Activated T-helper 1 cell treated with anti-CD3 and anti-CD28 coated beads, Interleukin-12 subunit alpha, Interleukin-12 subunit beta, Interleukin-2, Interleukin-4 antibody, amounts not matched to agents 30 ng/mL and 10 ng/mL and 1 ng/mL, durations not matched to agents 14 hours and 24 hours and 36 hours (primary cell): ENCODE results near the gene PSTPIP1. TPM values are rescaled to one million over a fixed set of nuclear protein-coding genes. Genes with fewer than 3 reads are reported as not detected.

ENCODE experiments used
- DNase-seq: peaks from one replicate; pipeline ENCODE4 v3.0.0; 2021; ENCODE audit warnings: low spot score
- H3K27ac Mint-ChIP-seq: one replicate; pipeline ENCODE4 v1.8.0; 2021; ENCODE audit warnings: mild to moderate bottlenecking, mixed read lengths
- H3K27me3 Mint-ChIP-seq: one replicate; pipeline ENCODE4 v1.8.0; 2022; ENCODE audit warnings: mild to moderate bottlenecking, moderate library complexity, mixed read lengths; ENCODE audit not compliant: insufficient read depth
- H3K36me3 Mint-ChIP-seq: one replicate; pipeline ENCODE4 v1.8.0; 2021; ENCODE audit warnings: low read depth, mixed read lengths
- H3K4me1 Mint-ChIP-seq: one replicate; pipeline ENCODE4 v1.8.0; 2021; ENCODE audit warnings: low read depth, mixed read lengths
- H3K4me3 Mint-ChIP-seq: one replicate; pipeline ENCODE4 v1.8.0; 2021; ENCODE audit warnings: mild to moderate bottlenecking, moderate library complexity, mixed read lengths
- H3K9me3 Mint-ChIP-seq: one replicate; pipeline ENCODE4 v1.8.0; 2021; ENCODE audit warnings: mixed read lengths
- intact Hi-C: fragments of 100-400 bp; cut with micrococcal nuclease; formaldehyde crosslinking; loops from one replicate; pipeline ENCODE4 v1.15.1; 2024
- total RNA-seq: library from RNA; stranded (reverse); gene quantifications from 2 replicates; pipeline ENCODE4 v1.2.3, GENCODE V29; 2022

Gene PSTPIP1
- total RNA-seq, 1 donor from 2014 or later, result 226 TPM

GRCh38 chr15:77042245-77042919 is 47.5 kb downstream of the PSTPIP1 start:
- intact Hi-C loops, result no loop called here
- no peak overlapping the region for H3K4me3 Mint-ChIP-seq
- no peaks in the 10 kb centered on the region for H3K9me3 Mint-ChIP-seq
- H3K27ac Mint-ChIP-seq, result no peak overlapping the region
- peaks cover 31% of the 10 kb centered on the region for H3K4me1 Mint-ChIP-seq
- H3K36me3 Mint-ChIP-seq, result peaks cover 54% of the 10 kb centered on the region
- no peak for DNase-seq
- H3K27me3 Mint-ChIP-seq, result no peaks in the 10 kb centered on the region

DNA sequence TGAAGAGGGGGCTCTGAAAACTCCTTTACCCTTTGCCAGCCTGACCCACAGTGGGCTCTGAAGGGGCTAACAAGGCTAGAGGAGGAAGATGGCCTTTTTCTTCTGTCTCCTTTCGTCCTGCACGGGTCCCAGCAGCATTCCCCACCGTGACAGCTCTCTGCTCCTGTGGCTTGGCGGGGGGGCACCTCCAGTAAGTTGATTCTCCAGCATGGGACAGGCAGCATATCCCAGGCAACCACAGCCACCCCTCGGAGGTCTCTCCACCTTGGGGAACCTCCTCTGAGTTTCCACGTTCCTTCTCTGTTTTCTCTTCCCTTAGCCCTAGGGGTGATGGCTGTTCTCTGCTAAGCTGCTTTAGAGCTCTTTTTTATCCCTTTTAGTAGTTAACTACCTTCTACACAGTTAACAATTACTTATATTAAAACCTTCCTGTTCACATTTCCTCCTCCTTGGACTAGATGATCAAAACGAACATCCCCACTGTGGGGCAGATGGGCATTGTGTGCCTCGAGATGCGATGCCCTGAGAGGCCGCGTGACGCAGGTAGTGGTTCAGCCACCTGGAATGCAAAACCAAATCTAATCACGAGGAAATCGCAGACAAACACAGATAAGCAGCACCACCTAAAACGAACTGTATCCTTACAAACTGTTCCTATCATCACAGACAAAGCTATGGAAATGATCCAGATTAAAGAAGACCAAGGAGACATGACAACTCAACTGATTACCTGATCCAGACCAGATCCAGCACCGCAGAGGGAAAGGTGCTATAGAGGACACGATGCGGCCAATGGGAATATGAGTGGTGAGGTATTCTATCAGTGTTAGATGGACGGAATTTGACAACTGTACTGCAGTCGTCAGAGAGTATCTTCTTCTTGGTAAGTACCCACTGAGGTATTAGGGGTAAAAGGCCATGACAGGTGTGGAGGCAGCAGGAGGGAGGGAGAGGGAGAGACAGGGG is 48.3 kb downstream of the PSTPIP1 start:
- Mint-ChIP-seq H3K27ac (peak overlapping the region; percentile 24), H3K27me3 (no peaks in the 10 kb centered on the region), H3K36me3 (peaks cover 52% of the 10 kb centered on the region), H3K9me3 (no peaks in the 10 kb centered on the region), H3K4me3 (no peak overlapping the region), H3K4me1 (peaks cover 30% of the 10 kb centered on the region)
- no peak for DNase-seq
- intact Hi-C loops, result no loop called here

GRCh38 chr15:77044228-77045042 is 49.5 kb downstream of the PSTPIP1 start:
- Mint-ChIP-seq H3K4me3 (no peak overlapping the region), H3K4me1 (peaks cover 24% of the 10 kb centered on the region), H3K27me3 (no peaks in the 10 kb centered on the region), H3K9me3 (no peaks in the 10 kb centered on the region), H3K27ac (no peak overlapping the region), H3K36me3 (peaks cover 53% of the 10 kb centered on the region)
- intact Hi-C loops, result no loop called here
- no peak for DNase-seq

DNA sequence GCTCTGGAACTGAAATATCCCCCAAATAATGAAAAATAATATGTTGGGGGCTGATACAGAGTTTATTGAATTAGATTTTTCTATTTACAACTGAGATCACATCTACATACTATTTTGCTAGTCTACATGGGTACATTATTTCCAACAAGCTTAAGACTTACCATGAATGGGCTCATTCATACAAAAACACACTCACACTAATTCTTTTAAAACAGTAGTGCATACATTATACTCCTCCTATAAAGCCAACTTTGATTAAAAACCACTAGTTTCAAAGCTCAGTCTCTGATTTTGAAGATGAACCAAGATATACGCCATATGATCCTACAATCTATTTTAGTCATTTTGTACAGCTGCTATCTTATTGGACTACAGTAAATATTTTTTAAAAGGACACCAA is 51.1 kb downstream of the PSTPIP1 start:
- H3K4me3 Mint-ChIP-seq, result no peak overlapping the region
- no peaks in the 10 kb centered on the region for H3K9me3 Mint-ChIP-seq
- peaks cover 47% of the 10 kb centered on the region for H3K36me3 Mint-ChIP-seq
- H3K27me3 Mint-ChIP-seq, result no peaks in the 10 kb centered on the region
- peaks cover 16% of the 10 kb centered on the region for H3K4me1 Mint-ChIP-seq
- H3K27ac Mint-ChIP-seq, result no peak overlapping the region
- no peak for DNase-seq
- intact Hi-C loops, result no loop called here

- Mint-ChIP-seq H3K4me1 (peaks cover 16% of the 10 kb centered on the region), H3K4me3 (no peak overlapping the region), H3K9me3 (no peaks in the 10 kb centered on the region), H3K27me3 (no peaks in the 10 kb centered on the region), H3K36me3 (peaks cover 48% of the 10 kb centered on the region), H3K27ac (no peak overlapping the region)
- no peak for DNase-seq
- intact Hi-C loops, result no loop called here
Observed at GRCh38 chr15:77046704-77047412, 51.9 kb downstream of the PSTPIP1 start.

DNA sequence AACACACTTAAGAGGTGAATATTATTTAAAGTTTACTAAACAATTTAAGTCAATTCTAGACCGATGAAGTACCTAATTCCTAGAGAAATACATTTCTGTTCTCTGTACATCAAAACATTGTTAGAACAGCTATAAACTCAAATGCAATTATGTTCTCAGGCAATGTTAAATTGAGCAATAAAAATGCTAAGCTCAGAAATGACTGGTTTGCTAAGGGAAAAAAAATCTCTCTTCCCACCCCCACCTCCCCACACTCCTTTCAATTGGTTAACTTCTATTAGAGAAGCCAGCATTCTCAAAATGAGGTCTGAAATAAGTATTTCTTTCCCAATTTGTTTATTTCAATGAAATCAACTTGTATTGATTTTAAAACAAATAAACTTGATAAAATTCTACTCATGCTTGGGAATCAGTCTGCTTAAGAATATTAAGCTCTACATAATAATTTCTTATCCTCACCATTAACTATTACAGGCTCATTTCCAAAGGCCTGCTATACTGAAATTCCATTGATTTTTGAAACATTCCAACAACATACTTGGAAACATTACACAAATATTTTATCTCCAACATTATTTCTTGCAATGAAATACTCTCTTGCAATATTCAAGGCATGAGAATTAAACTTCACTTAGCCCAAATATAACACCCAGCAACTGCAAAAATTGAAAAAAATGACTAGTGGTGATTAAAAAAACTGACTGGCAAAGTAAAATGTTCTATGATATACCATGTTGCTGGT is 53.4 kb downstream of the PSTPIP1 start:
- no peak for DNase-seq
- intact Hi-C loops, result no loop called here
- peaks cover 51% of the 10 kb centered on the region for H3K36me3 Mint-ChIP-seq
- H3K27me3 Mint-ChIP-seq, result no peaks in the 10 kb centered on the region
- H3K9me3 Mint-ChIP-seq, result no peaks in the 10 kb centered on the region
- no peak overlapping the region for H3K4me3 Mint-ChIP-seq
- H3K4me1 Mint-ChIP-seq, result peaks cover 13% of the 10 kb centered on the region
- H3K27ac Mint-ChIP-seq, result no peak overlapping the region

DNA sequence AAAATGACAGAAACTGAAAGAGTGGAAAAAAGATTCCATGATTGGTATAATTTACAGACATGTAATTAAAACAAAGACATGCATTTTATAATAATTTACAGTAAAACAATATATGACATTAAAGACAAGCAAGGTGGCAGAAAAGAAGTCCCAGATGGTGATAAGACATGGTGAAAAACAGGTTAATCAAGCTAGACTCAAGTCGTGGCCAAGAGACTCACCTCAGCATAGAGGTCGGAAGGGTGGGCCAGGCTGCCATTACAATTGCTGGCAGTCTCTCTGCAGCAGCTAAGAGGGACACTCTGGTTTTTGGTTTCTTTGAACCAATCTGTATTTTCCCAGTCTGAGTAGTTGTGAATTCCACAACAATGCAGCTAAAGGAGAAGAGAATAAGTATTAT is 57.6 kb downstream of the PSTPIP1 start:
- Mint-ChIP-seq H3K9me3 (no peaks in the 10 kb centered on the region), H3K36me3 (peaks cover 27% of the 10 kb centered on the region), H3K27me3 (no peaks in the 10 kb centered on the region), H3K27ac (no peak overlapping the region), H3K4me3 (no peak overlapping the region), H3K4me1 (peaks cover 7% of the 10 kb centered on the region)
- no peak for DNase-seq
- intact Hi-C loops, result no loop called here

DNA sequence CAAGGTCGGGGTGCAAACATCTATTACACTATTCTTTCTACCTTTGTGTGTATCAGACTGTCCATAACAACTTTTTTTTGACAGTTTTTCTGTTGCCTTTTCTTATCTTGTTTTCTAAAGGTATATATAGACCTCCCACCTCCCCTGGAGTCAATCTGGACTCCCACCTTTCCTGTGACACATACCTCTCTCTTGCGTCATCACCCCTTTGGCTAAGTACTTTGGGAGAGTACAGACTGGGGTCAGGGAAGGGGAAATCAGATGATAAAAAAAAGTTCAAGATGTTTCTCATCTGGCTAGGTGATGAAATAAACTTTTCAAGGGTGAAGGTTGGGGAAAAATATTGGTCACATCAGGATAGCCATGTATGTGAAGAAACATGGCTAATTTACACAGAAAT is 58.8 kb downstream of the PSTPIP1 start:
- Mint-ChIP-seq H3K27ac (no peak overlapping the region), H3K27me3 (no peaks in the 10 kb centered on the region), H3K36me3 (peaks cover 21% of the 10 kb centered on the region), H3K4me3 (no peak overlapping the region), H3K9me3 (no peaks in the 10 kb centered on the region), H3K4me1 (peaks cover 7% of the 10 kb centered on the region)
- intact Hi-C loops, result no loop called here
- DNase-seq, result no peak

- peaks cover 21% of the 10 kb centered on the region for H3K4me1 Mint-ChIP-seq
- no peak overlapping the region for H3K4me3 Mint-ChIP-seq
- H3K9me3 Mint-ChIP-seq, result no peaks in the 10 kb centered on the region
- intact Hi-C loops, result no loop called here
- H3K27ac Mint-ChIP-seq, result no peak overlapping the region
- H3K36me3 Mint-ChIP-seq, result peaks cover 11% of the 10 kb centered on the region
- no peak for DNase-seq
- H3K27me3 Mint-ChIP-seq, result no peaks in the 10 kb centered on the region
Observed at GRCh38 chr15:77057072-77057471, 62.1 kb downstream of the PSTPIP1 start.

DNA sequence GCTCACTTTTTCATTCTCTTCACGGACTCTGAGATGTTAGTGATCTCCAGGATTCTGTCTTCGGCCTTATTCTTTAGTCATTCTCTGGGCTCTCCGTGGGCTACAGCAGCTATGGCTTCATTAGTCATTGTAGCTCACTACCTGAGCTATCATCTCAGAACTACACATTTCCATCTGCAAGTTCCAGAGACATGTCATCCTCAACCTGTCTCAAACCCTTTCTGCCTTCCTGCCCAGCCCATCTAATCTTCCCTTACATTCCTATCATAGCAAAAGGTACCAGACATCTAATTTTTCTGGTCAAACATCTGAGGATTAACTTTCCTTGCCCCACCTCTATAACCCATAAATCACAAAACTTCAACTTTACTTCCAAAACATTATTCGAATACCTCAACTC is 62.8 kb downstream of the PSTPIP1 start:
- Mint-ChIP-seq H3K4me1 (peaks cover 21% of the 10 kb centered on the region), H3K9me3 (no peaks in the 10 kb centered on the region), H3K27me3 (no peaks in the 10 kb centered on the region), H3K27ac (no peak overlapping the region), H3K36me3 (peaks cover 6% of the 10 kb centered on the region), H3K4me3 (no peak overlapping the region)
- intact Hi-C loops, result no loop called here
- DNase-seq, result no peak

DNA sequence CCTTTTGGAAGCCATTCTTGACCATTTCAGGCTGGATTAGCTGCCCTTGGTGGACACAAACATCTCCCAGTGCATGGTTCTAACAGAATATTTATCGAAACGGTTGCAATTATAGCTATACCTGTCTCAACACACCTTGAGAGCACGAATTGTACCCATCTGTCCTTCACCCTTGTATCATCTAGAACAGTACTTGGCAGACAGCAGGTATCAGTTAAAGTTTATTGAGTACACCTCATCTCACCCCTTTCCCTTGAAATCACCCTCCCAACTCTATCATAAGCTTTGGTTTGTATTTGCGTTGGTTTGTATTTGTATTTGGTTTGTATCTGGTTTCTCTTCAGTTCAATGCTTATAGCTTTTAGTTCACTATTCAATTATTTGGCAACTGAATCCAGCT is 63.5 kb downstream of the PSTPIP1 start:
- Mint-ChIP-seq H3K27me3 (no peaks in the 10 kb centered on the region), H3K4me1 (peaks cover 21% of the 10 kb centered on the region), H3K4me3 (no peak overlapping the region), H3K27ac (no peak overlapping the region), H3K36me3 (peaks cover 7% of the 10 kb centered on the region), H3K9me3 (no peaks in the 10 kb centered on the region)
- intact Hi-C loops, result no loop called here
- DNase-seq, result no peak
